SK-N-SH (cell line): ENCODE data around the gene TRIM47. TPM values are rescaled to one million over a fixed set of nuclear protein-coding genes. Genes with fewer than 3 reads are reported as not detected.

Source experiments
- CTCF ChIA-PET: fragments of 300-600, 350-600 bp; formaldehyde crosslinking; extraction: SDS; loops from one replicate; lab custom pipeline; 2021; lab: Yijun Ruan, JAX
- POLR2A ChIA-PET: fragments of 350-600 bp; sonication (Branson Sonifier 250); formaldehyde crosslinking; extraction: SDS; loops from one replicate; lab custom pipeline; 2020; ENCODE audit warnings: antibody characterized with exemption, inconsistent platforms; lab: Yijun Ruan, JAX
- DNase-seq: peaks from one replicate; pipeline ENCODE4 v3.0.0; 2012
- H2AFZ ChIP-seq: fragments of 200-600 bp; sonication (generic); 2 replicates; pipeline ENCODE4 v1.8.1; 2016; ENCODE audit warnings: antibody characterized with exemption, mild to moderate bottlenecking, low read depth
- H3F3A ChIP-seq: fragments of 200-600 bp; sonication (generic); replicated peaks from 2 replicates; pipeline ENCODE3; 2016; ENCODE audit warnings: antibody characterized with exemption, mild to moderate bottlenecking; ENCODE audit not compliant: insufficient read depth
- H3K27ac ChIP-seq, 2 experiments: fragments of 200-500 bp in 1 of 2; fragments of 200-600 bp in 1 of 2; sonication (Bioruptor generic) in 1 of 2; sonication (generic), shearing (Covaris generic) in 1 of 2; 2 replicates each; pipeline versions ENCODE4 v1.5.1 to v1.6.1; 2014 to 2016; ENCODE audit warnings: low read depth in 2 of 2, inconsistent platforms in 1 of 2, low read length in 1 of 2, mild to moderate bottlenecking in 1 of 2, mixed read lengths in 1 of 2
- H3K27me3 ChIP-seq: fragments of 200-600 bp; sonication (generic), shearing (Covaris generic); 2 replicates; pipeline ENCODE4 v1.6.1; 2016; ENCODE audit warnings: mixed run types; ENCODE audit not compliant: insufficient read depth
- H3K36me3 ChIP-seq, 2 experiments: fragments of 200-500 bp in 1 of 2; fragments of 200-600 bp in 1 of 2; sonication (Bioruptor generic) in 1 of 2; sonication (generic) in 1 of 2; replicated peaks in 1 of 2; 2 replicates each; pipeline versions ENCODE3 to v1.5.1; 2014 to 2016; ENCODE audit warnings: low read length in 1 of 2, mild to moderate bottlenecking in 1 of 2; ENCODE audit not compliant: insufficient read depth in 2 of 2, control insufficient read depth in 1 of 2
- H3K4me1 ChIP-seq, 2 experiments: fragments of 200-500 bp in 1 of 2; fragments of 200-600 bp in 1 of 2; sonication (Bioruptor generic) in 1 of 2; sonication (generic), shearing (Covaris generic) in 1 of 2; 2 replicates each; pipeline versions ENCODE4 v1.5.1 to v1.6.1; 2014 to 2016; ENCODE audit warnings: low read depth in 1 of 2, low read length in 1 of 2, mixed run types in 1 of 2; ENCODE audit not compliant: insufficient read depth in 2 of 2, control insufficient read depth in 1 of 2
- H3K4me2 ChIP-seq: fragments of 200-600 bp; sonication (generic), shearing (Covaris generic); 2 replicates; pipeline ENCODE4 v1.6.1; 2017; ENCODE audit warnings: mixed run types
- H3K4me3 ChIP-seq, 2 experiments: fragments of 200-500 bp in 1 of 2; fragments of 200-600 bp in 1 of 2; sonication (Bioruptor generic) in 1 of 2; sonication (generic), shearing (Covaris generic) in 1 of 2; 2 replicates each; pipeline versions ENCODE4 v1.5.1 to v1.8.1; 2014 to 2016; ENCODE audit warnings: low read depth in 2 of 2, inconsistent platforms in 1 of 2, low read length in 1 of 2, mild to moderate bottlenecking in 1 of 2, mixed read lengths in 1 of 2, moderate library complexity in 1 of 2
- H3K79me2 ChIP-seq: fragments of 200-600 bp; sonication (generic); 2 replicates; pipeline ENCODE4 v1.8.1; 2017; ENCODE audit warnings: mild to moderate bottlenecking; ENCODE audit not compliant: insufficient read depth
- H3K9ac ChIP-seq: fragments of 200-600 bp; sonication (generic); 2 replicates; pipeline ENCODE4 v1.6.1; 2017; ENCODE audit warnings: mixed run types
- H3K9me2 ChIP-seq: fragments of 200-600 bp; sonication (generic); 2 replicates; pipeline ENCODE4 v1.6.1; 2017; ENCODE audit warnings: mixed run types
- H3K9me3 ChIP-seq: fragments of 200-600 bp; sonication (generic); 2 replicates; pipeline ENCODE4 v1.6.1; 2017; ENCODE audit warnings: mixed run types, mild to moderate bottlenecking, moderate library complexity
- H4K20me1 ChIP-seq: fragments of 200-600 bp; sonication (generic); 2 replicates; pipeline ENCODE4 v1.6.1; 2017; ENCODE audit warnings: mild to moderate bottlenecking, mixed run types; ENCODE audit not compliant: insufficient read depth
- CTCF ChIP-seq: fragments of 200-600 bp; sonication (generic); IDR thresholded peaks from 2 replicates; pipeline ENCODE4 v1.6.1; 2017; ENCODE audit warnings: antibody characterized with exemption, mild to moderate bottlenecking, moderate library complexity
- GABPA ChIP-seq: IDR thresholded peaks from 2 replicates; pipeline ENCODE4 v1.4.0; 2012; ENCODE audit warnings: low read depth, mild to moderate bottlenecking
- IRF3 ChIP-seq: fragments of 150-350 bp; IDR thresholded peaks from 2 replicates; pipeline ENCODE4 v1.6.1; 2016; ENCODE audit warnings: mild to moderate bottlenecking, low read depth, low read length
- RAD21 ChIP-seq: IDR thresholded peaks from 2 replicates; pipeline ENCODE4 v1.6.1; 2012; ENCODE audit warnings: mild to moderate bottlenecking, low read length
- REST ChIP-seq: IDR thresholded peaks from 2 replicates; pipeline ENCODE4 v1.6.1; 2012; ENCODE audit warnings: mild to moderate bottlenecking, low read depth, low read length, moderate library complexity
- TCF12 ChIP-seq: IDR thresholded peaks from 2 replicates; pipeline ENCODE4 v1.4.0; 2012
- ZBTB33 ChIP-seq: IDR thresholded peaks from 2 replicates; pipeline ENCODE4 v1.4.0; 2012; ENCODE audit warnings: low read depth, borderline replicate concordance
- WGBS: methylation state at CpG from one replicate; pipeline ENCODE4 v1.1.6; 2017; ENCODE audit warnings: low lambda C conversion rate; 5-methylcytosine and 5-hydroxymethylcytosine counted together
- polyA plus RNA-seq, 3 experiments: library from polyadenylated mRNA; depleted of rRNA; stranded (reverse); fragments of >200 nt; gene quantifications; 2 replicates each; pipeline ENCODE4 v1.2.3, GENCODE V29; 2012

TRIM47 gene
- polyA plus RNA-seq, 1 of the 3 experiments (the other 2 are of a cell fraction): 5.1 TPM

GRCh38 chr17:75891605-75892555 is 13.5 kb upstream of the TRIM47 start:
- POLR2A ChIA-PET: interaction anchor here (1.2 kb wide), 1 partner anchor 48 kb away, joined by 3 read pairs; no protein-coding TSS in a partner anchor
- H2AFZ ChIP-seq: no peak overlapping the region

More at GRCh38 chr17:75891605-75892555, 13.5 kb upstream of the TRIM47 start:
- TF ChIP-seq REST: no peak
- no peak for TF ChIP-seq RAD21
- TF ChIP-seq IRF3: no peak
- no peak for TF ChIP-seq ZBTB33
- no peak for TF ChIP-seq GABPA
- TF ChIP-seq CTCF: no peak
- TF ChIP-seq TCF12: no peak
- Histone ChIP-seq H3K4me1 (peaks cover 9 to 11% of the 10 kb centered on the region in 2 experiments; a peak in 3 of 4 replicates), H3K4me3 (no peak overlapping the region), H3K27me3 (no peaks in the 10 kb centered on the region), H3K4me2 (no peak overlapping the region), H3K36me3 (peaks cover 0 to 15% of the 10 kb centered on the region in 2 experiments), H3K27ac (no peak overlapping the region), H3K9me3 (no peaks in the 10 kb centered on the region), H3K9ac (no peak overlapping the region), H3K79me2 (peaks cover 32% of the 10 kb centered on the region), H3F3A (peaks cover 21% of the 10 kb centered on the region), H4K20me1 (no peaks in the 10 kb centered on the region), H3K9me2 (no peaks in the 10 kb centered on the region)
- no peak for DNase-seq
- CTCF ChIA-PET: interaction anchor here (1.0 to 16.0 kb wide), 5 partner anchors 13 to 114 kb away, joined by 5 to 214 read pairs (median 24); partner anchors contain the start of genes MRPL38 and TRIM47
- 95% methylated on average over 28 of the region's 32 CpGs for WGBS
